ENCODE measurements around the gene PIK3AP1.
"Not testable (repeated sequence)": the region's sequence is repeated elsewhere in the genome, so short reads cannot be mapped to it uniquely, and the experiment has no call there.

PIK3AP1 gene

GRCh38 chr10:96719850-96720421, 378 bp downstream of the PIK3AP1 start:
- DNase-seq (ENCODE audit: low spot score) = peak; percentile 96

GRCh38 chr10:96719200-96719599, 1.1 kb downstream of the PIK3AP1 start:
- DNase-seq (ENCODE audit: low spot score) = peak; percentile 56

DNA sequence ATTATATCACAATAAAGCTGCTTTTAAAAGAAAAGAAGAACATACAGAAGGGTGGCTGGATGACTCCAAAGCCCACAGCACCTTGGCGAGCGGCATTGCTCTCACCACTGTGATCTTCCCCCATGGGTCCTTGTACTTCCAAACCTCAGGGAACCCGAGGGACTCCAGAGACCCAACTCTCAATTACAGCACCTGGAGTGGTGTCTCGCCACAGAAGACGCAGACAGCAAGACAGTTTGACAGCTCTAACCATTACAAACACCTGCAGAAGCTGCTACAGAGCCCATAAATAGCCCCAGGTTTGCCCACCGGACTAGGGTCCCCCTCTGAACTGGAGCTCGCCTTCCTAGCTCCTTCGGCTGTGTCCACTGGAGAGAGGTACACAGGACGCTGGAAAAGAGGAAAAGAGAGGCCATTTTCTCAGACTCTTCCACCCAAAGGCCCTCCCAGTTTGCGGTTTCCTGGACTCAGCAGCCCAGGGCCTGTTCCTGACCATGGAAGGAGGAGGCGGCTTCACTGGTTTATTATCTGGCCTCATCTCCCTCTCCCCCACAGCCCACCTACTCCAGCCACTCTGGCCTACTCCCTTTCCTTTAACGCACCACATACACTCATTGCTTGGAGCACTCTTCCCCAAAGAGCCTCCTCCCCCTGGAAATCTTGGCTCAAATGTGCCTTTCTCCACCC, 1.9 kb downstream of the PIK3AP1 start:
- DNase-seq (ENCODE audit: low spot score) = peak; percentile 77

- DNase-seq (ENCODE audit: low spot score) = no peak
Observed at GRCh38 chr10:96716390-96716789, 3.9 kb downstream of the PIK3AP1 start.

DNA sequence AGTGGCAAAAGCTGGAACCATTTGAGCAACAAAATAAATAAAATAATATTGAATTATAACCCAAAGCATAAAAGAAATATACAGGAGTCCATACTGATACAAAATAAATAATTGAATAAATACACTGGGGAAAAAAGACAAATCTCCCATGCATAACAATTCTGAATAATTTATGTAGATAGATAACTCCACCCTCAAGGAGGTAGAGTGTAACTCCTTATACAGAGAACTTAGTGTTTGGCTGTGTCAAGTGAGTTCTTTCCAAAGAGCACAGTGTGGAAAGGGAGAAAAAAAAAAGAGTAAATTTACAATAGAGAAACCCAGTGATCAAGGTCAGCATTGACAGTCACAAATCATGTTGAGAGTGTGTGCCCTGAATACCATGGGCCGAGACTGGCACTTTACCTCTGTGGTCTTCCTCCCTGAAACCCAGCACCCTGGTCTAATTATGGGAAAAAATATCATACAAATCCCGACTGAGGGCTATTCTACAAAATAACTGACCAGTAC, 5.5 kb downstream of the PIK3AP1 start:
- DNase-seq (ENCODE audit: low spot score) = no peak

GRCh38 chr10:96714031-96714590, 6.2 kb downstream of the PIK3AP1 start:
- no peak for DNase-seq (ENCODE audit: low spot score)

- DNase-seq (ENCODE audit: low spot score) = no peak
Observed at GRCh38 chr10:96712662-96713271, 7.5 kb downstream of the PIK3AP1 start.

DNA sequence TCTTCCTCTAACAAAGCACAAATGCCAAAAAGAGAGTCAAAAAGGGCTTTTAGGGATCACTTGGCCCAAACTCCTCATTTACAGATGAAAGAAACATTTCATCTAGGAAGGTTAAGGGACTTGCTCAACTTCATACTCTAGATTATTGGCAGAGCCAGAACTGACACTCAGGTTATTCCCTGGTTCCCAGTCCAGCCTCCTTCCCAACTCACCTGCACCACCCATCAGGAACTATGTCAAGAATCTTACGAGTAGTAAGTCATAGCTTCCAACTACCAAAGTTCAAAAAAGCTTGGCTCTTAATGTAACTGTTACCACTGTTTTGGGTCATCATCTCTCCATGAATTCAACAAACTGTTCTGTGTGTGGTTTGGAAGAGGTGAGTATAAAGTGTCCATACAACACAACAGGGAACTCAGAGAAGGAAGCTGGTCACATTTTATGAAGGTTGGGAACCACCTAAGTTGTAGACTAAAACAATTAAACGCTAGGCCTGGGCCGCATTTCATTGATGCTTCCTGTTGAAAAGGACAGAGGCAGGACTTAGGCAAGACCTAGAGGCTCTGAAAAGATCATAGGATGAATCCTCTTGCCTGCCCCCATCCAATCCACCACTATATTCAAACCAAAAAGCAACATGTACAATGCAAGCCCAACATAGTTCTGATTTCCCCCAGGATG, 9.1 kb downstream of the PIK3AP1 start:
- no peak for DNase-seq (ENCODE audit: low spot score)

DNA sequence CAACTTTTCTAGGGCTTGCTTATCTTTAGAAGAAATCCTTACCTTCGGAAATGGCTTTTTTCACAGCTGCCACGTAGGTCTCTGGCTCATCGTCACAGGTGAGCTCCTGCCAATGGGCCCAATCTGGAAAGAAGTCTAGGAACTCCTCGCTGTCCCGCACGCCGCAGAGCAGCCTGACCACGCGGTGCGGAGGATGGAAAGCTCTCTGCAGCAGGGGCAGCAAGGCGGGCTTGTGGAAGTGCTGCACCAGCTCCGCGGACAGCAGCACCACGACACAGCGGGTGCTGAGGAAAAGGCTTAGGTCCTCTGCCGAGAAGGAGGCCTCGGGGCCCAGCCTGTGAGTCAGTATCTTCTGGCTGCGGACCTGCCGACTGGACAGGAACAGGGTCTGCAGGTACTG, 10.8 kb downstream of the PIK3AP1 start:
- no peak for DNase-seq (ENCODE audit: low spot score)

- DNase-seq (ENCODE audit: low spot score) = no peak
Observed at GRCh38 chr10:96708996-96709395, 11.3 kb downstream of the PIK3AP1 start.

- DNase-seq (ENCODE audit: low spot score) = peak; percentile 75
Observed at GRCh38 chr10:96708456-96708855, 11.9 kb downstream of the PIK3AP1 start.

GRCh38 chr10:96706331-96706853, 13.9 kb downstream of the PIK3AP1 start:
- DNase-seq (ENCODE audit: low spot score) = peak; percentile 25

DNA sequence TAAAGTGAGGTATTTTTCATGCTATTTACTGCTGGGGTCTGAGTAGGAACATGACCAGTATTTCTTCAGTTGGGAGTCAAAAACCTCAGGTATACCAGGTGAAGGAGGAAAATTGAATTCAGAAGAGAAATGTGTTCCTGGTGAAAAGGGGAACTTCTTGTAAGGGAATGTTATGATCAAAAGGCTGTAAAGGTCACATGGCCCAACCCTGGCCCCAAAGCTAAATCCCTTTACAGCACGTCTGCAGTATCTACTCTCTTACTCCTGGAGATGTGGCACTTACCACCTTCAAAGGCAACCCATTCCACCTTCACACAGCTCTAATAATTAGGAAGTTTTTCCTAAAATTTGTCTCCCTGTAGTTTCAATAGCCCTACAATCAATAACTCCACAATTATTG, 15.2 kb downstream of the PIK3AP1 start:
- peak; percentile 49 for DNase-seq (ENCODE audit: low spot score)

DNA sequence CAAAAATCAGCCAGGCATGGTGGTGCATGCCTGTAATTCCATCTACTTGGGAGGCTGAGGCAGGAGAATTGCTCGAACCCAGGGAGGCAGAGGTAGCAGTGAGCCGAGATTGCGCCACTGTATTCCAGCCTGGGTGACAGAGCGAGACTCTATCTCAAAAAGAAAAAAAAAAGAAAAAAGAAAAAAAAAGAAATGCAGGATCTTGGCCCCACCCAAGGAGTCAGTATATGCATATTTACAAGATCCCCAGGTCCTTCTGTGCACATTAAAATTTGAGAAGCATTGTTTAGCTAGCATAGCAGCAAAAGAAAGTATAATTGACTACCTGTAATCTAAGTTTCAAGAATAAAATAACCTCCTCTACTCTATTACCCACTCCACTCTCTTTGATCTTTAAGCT, 15.8 kb downstream of the PIK3AP1 start:
- DNase-seq (ENCODE audit: low spot score) = peak; percentile 22

GRCh38 chr10:96703358-96703757, 17.0 kb downstream of the PIK3AP1 start:
- peak; percentile 72 for DNase-seq (ENCODE audit: low spot score)

DNA sequence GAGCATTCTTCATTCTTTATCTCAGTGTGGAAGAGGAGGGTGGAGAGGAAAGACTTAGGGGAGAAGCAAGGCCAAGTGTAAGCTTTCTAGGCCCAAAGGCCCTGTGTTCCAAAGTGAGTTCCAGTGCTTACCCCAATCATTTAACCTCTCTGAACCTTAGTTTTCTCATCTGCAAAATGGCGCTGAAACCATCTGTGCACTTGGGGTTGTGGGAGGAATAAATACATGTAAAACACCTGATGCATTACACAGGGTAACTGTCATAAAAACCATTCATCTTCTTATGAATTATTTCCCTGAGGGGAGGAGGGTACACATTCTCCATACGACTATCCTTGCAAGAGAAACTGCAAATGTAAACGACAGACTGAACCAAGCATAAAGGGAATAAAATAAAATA, 19.0 kb downstream of the PIK3AP1 start:
- DNase-seq (ENCODE audit: low spot score) = peak; percentile 89

DNA sequence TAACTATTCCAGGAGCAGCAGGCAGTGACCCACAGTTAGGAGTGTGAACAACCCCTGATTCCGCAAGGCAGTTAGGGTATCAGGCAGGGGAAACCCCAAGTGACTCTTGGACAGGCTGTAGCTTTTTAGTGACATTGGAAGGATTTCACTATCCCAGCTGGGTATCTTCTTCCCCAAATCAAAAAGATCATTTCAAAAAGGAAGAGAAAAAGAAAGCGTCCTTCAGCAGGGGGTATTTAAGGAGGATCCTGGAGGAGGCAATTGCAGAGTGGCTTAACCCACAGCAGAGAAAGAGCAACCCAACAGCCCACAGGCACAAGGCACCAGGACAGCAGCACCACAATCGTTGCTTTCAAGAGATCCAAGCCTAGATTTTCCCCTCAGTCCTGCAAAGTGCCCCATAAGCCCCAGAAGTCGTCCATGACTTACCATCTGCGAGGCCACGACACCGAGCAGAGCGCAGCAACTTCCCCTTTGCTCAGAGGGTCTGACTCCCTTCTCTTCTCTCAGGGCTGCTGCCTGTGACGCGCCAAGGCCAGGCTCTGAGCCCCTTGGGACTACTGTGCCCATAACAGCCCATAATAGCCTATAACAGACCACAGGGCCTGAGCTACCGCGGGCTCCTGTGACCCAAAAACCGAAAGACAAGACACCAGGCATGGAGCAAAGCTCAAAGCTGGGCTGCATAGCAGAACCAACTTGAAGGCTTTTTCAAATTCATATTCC, 19.8 kb downstream of the PIK3AP1 start:
- peak; percentile 98 for DNase-seq (ENCODE audit: low spot score)

GRCh38 chr10:96699613-96700012, 20.7 kb downstream of the PIK3AP1 start:
- peak; percentile 75 for DNase-seq (ENCODE audit: low spot score)

DNA sequence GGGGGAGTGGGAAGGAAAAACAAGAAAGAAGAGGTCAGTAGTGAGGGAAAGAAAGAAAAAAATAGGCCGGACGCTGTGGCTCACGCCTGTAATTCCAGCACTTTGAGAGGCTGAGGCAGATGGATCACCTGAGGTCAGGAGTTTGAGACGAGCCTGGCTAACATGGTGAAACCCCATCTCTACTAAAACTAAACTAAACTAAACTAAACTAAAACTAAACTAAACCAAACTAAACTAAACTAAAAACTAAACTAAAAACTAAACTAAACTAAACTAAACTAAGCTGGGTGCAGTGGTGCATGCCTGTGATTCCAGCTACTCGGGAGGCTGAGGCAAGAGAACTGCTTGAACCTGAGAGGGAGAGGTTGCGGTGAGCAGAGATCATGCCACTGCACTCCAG, 22.0 kb downstream of the PIK3AP1 start:
- DNase-seq (ENCODE audit: low spot score) = not testable (repeated sequence)

DNA sequence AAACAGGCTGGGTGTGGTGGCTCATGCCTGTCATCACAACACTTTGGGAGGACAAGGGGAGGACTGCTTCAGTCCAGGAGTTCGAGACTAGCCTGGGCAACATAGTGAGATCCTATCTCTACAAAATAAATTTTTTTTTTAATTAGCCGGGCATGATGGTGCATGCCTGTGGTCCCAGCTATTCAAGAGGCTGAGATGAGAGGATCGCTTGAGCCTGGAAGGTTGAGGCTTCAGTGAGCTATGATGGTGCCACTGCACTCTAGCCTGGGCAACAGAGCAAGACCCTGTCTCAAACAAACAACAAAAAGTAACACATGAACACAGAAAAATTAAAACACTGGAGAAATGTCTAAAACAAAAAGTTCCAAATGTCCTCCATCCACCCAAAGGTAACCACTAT, 22.9 kb downstream of the PIK3AP1 start:
- DNase-seq (ENCODE audit: low spot score) = no peak

DNA sequence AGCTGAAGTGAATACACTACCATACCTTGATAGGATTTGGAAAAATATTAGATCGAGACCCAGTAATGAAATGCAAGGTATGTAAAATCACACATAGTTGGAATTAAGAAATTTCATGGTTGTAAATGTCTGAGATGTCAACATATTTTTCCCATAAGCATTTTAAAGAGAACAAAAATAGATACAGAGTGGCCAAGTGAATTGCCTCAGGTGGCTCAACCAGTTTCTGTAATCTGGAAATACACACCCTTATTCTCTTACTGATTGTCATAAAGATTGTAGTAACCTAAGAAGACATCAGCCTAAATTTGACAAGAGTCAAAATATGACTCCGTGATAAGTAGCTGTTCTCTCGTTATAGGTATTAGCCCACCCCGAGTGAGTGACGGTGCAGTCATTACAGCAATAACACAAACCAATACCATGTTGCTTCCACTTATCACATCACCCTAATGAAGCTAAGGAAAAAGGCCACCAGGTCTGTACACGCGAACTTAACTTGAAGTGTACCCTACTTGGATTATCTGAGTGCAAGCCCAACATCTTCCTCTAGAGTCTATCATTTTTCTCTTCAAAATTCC, 23.4 kb downstream of the PIK3AP1 start:
- DNase-seq (ENCODE audit: low spot score) = no peak
